ENCODE measurements around the gene ZNF407. TPM values are rescaled to one million over a fixed set of nuclear protein-coding genes. Genes with fewer than 3 reads are reported as not detected.

Gene ZNF407
- total RNA-seq, 1 donor from 2014 or later: 9.0 TPM

DNA sequence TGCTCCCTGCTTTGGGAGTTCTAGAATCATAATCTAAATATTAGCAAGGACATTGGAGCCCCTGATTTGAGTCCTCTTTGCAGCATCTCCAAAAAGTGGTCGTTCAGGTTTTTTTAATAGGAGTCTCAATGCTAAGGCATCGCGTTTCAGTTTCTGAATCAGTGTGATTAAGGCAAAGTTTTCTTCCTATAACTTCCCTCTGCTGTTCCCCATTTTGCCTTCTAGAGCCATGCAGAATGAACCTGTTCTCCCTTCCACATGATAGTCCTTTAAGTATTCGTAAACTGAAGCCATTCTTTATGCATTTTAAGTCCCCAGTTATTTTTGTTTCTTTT lies 451.8 kb downstream of the ZNF407 start:
- Mint-ChIP-seq H3K9me3 (no peaks in the 10 kb centered on the region), H3K36me3 (no peaks in the 10 kb centered on the region), H3K27me3 (ENCODE audit: insufficient read depth, low read depth) (no peaks in the 10 kb centered on the region), H3K27ac (no peak overlapping the region), H3K4me3 (no peak overlapping the region), H3K4me1 (no peaks in the 10 kb centered on the region)
- no peak overlapping the region for H2AFZ ChIP-seq (replicated peaks)
- no peaks in the 10 kb centered on the region for H3K36me3 ChIP-seq
- TF ChIP-seq, protein P1, sequence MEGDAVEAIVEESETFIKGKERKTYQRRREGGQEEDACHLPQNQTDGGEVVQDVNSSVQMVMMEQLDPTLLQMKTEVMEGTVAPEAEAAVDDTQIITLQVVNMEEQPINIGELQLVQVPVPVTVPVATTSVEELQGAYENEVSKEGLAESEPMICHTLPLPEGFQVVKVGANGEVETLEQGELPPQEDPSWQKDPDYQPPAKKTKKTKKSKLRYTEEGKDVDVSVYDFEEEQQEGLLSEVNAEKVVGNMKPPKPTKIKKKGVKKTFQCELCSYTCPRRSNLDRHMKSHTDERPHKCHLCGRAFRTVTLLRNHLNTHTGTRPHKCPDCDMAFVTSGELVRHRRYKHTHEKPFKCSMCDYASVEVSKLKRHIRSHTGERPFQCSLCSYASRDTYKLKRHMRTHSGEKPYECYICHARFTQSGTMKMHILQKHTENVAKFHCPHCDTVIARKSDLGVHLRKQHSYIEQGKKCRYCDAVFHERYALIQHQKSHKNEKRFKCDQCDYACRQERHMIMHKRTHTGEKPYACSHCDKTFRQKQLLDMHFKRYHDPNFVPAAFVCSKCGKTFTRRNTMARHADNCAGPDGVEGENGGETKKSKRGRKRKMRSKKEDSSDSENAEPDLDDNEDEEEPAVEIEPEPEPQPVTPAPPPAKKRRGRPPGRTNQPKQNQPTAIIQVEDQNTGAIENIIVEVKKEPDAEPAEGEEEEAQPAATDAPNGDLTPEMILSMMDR (IDR thresholded peaks at IDR 0.05): no peak
- TF ChIP-seq EZH2phosphoT487 (IDR thresholded peaks at IDR 0.05) (no peak), EZH2 (IDR thresholded peaks at IDR 0.05) (no peak)
- H3K9ac ChIP-seq: no peak overlapping the region
- no peak overlapping the region for H3K4me2 ChIP-seq
- no peaks in the 10 kb centered on the region for H4K20me1 ChIP-seq (ENCODE audit: low read depth)
- H3K79me2 ChIP-seq (ENCODE audit: low read depth): no peaks in the 10 kb centered on the region
- no peaks in the 10 kb centered on the region for H3F3A ChIP-seq (ENCODE audit: low read depth)
- H3K9me3 ChIP-seq (ENCODE audit: low read depth): no peaks in the 10 kb centered on the region
- H3K27ac ChIP-seq: no peak overlapping the region
- peaks cover 4% of the 10 kb centered on the region for H3K4me1 ChIP-seq
- DNase-seq (ENCODE audit: low spot score): no peak
- H3K4me3 ChIP-seq: no peak overlapping the region
- no peaks in the 10 kb centered on the region for H3K27me3 ChIP-seq

DNA sequence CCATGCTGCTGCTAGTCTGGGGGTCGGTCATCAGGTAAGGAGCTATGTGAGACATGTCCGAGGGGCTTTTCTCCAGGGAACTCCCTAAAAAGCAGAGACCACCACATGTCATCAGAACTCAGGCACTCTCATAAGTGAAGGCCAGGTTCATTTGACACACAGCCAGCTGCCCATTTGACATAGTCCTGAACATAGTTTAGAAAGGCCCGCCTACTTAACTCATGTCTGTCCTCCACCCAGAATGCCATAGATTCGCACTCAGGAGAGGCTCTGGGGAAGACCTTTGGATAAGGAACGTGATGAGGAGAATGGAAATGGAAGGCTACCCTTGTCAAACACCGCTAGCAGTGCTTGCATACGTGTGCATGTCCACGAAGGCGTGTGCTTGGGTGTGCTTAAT lies 454.1 kb downstream of the ZNF407 start:
- H3K36me3 Mint-ChIP-seq: no peaks in the 10 kb centered on the region
- Histone ChIP-seq H3K4me3 (no peak overlapping the region), H3K27ac (no peak overlapping the region), H3K36me3 (no peaks in the 10 kb centered on the region), H3K79me2 (ENCODE audit: low read depth) (no peaks in the 10 kb centered on the region), H3F3A (ENCODE audit: low read depth) (no peaks in the 10 kb centered on the region), H3K27me3 (no peaks in the 10 kb centered on the region), H4K20me1 (ENCODE audit: low read depth) (no peaks in the 10 kb centered on the region), H3K9me3 (ENCODE audit: low read depth) (no peaks in the 10 kb centered on the region), H3K9ac (no peak overlapping the region), H3K4me1 (no peaks in the 10 kb centered on the region), H3K4me2 (no peak overlapping the region), H2AFZ (replicated peaks) (no peak overlapping the region)
- TF ChIP-seq EZH2phosphoT487 (IDR thresholded peaks at IDR 0.05) (no peak), EZH2 (IDR thresholded peaks at IDR 0.05) (no peak)
- TF ChIP-seq, protein P1 (IDR thresholded peaks at IDR 0.05): no peak
- DNase-seq (ENCODE audit: low spot score): no peak
- no peaks in the 10 kb centered on the region for H3K4me1 Mint-ChIP-seq
- H3K27ac Mint-ChIP-seq: no peak overlapping the region
- no peaks in the 10 kb centered on the region for H3K27me3 Mint-ChIP-seq (ENCODE audit: insufficient read depth, low read depth)
- no peak overlapping the region for H3K4me3 Mint-ChIP-seq
- H3K9me3 Mint-ChIP-seq: no peaks in the 10 kb centered on the region

DNA sequence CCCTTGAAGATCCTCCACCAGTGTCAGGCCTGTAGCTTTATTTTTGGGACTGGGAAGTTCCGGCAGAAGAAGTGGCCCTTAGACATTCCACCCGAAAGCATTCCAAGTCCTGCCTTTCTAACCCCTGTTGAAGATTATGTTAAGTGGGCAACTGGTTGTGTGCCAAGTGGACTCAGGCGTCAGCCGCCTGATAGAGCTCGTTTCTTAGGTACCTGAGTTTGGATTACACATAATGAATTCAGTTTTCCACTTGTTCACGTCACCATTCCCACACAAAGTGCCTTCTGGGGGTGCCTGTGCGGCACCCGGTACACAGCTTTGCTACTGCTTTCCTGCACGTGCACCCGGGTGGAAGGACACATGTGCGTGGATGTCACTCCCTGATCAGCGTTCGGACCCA lies 454.8 kb downstream of the ZNF407 start:
- H3K4me3 Mint-ChIP-seq: no peak overlapping the region
- Histone ChIP-seq H3K4me3 (no peak overlapping the region), H3K27me3 (no peaks in the 10 kb centered on the region), H3K9ac (no peak overlapping the region), H3K36me3 (no peaks in the 10 kb centered on the region), H3K4me2 (no peak overlapping the region), H3K4me1 (peaks cover 4% of the 10 kb centered on the region), H4K20me1 (ENCODE audit: low read depth) (no peaks in the 10 kb centered on the region), H3K9me3 (ENCODE audit: low read depth) (no peaks in the 10 kb centered on the region), H2AFZ (replicated peaks) (no peak overlapping the region), H3F3A (ENCODE audit: low read depth) (no peaks in the 10 kb centered on the region), H3K79me2 (ENCODE audit: low read depth) (no peaks in the 10 kb centered on the region), H3K27ac (no peak overlapping the region)
- no peaks in the 10 kb centered on the region for H3K27me3 Mint-ChIP-seq (ENCODE audit: insufficient read depth, low read depth)
- TF ChIP-seq EZH2 (IDR thresholded peaks at IDR 0.05): no peak
- TF ChIP-seq EZH2phosphoT487 (IDR thresholded peaks at IDR 0.05): no peak
- TF ChIP-seq, protein P1 (IDR thresholded peaks at IDR 0.05): no peak
- DNase-seq (ENCODE audit: low spot score): no peak
- peaks cover 5% of the 10 kb centered on the region for H3K4me1 Mint-ChIP-seq
- no peak overlapping the region for H3K27ac Mint-ChIP-seq
- H3K36me3 Mint-ChIP-seq: no peaks in the 10 kb centered on the region
- no peaks in the 10 kb centered on the region for H3K9me3 Mint-ChIP-seq

Data from neural progenitor cell (in vitro differentiated cells).